A549 (cell line): ENCODE results near the gene KDR. TPM values are rescaled to one million over a fixed set of nuclear protein-coding genes. Genes with fewer than 3 reads are reported as not detected.

Experiments
- ATAC-seq, 2 experiments: fragments of 200-7000 bp in 1 of 2; fragments of >200 bp in 1 of 2; cut with Nextera tagmentation in 1 of 2; cut with Tn5 transposase in 1 of 2; 3 replicates each; pipeline versions ENCODE4 v1.8.0 to v1.9.1; 2018 to 2020; ENCODE audit warnings: mild to moderate bottlenecking in 1 of 2, moderate library complexity in 1 of 2
- CTCF ChIA-PET: fragments of 300-600 bp; sonication (Branson Sonifier 250); formaldehyde crosslinking; extraction: SDS; loops from one replicate; lab custom pipeline; 2021; ENCODE audit warnings: antibody characterized with exemption, inconsistent platforms; lab: Yijun Ruan, JAX
- POLR2A ChIA-PET: fragments of 350-600 bp; formaldehyde crosslinking; extraction: SDS; loops from one replicate; lab custom pipeline; 2021; ENCODE audit warnings: antibody characterized with exemption, inconsistent platforms; lab: Yijun Ruan, JAX
- DNase-seq, 2 experiments: peaks; one replicate each; pipeline versions ENCODE4 v3.0.0 to v3.0.0-alpha.2; 2011 to 2016; ENCODE audit warnings: low read depth in 1 of 2, low spot score in 1 of 2
- FAIRE-seq: peaks from 2 replicates; lab custom pipeline; 2011; peaks lifted over from hg19 to GRCh38; lab: Jason Lieb, UNC
- H3K27ac ChIP-seq, 2 experiments: fragments of >200 bp; sonication (Bioruptor Twin); formaldehyde crosslinking; 3 replicates each; pipeline ENCODE4 v1.5.1; 2016 to 2017
- H3K4me1 ChIP-seq: fragments of >200 bp; sonication (Bioruptor Twin); formaldehyde crosslinking; 3 replicates; pipeline ENCODE4 v1.6.1; 2016
- H3K4me2 ChIP-seq: fragments of >200 bp; sonication (Bioruptor Twin); formaldehyde crosslinking; 3 replicates; pipeline ENCODE4 v1.6.1; 2016
- H3K4me3 ChIP-seq: fragments of >200 bp; sonication (Bioruptor Twin); formaldehyde crosslinking; 3 replicates; pipeline ENCODE4 v1.5.1; 2016
- H3K9me3 ChIP-seq: fragments of >200 bp; sonication (Bioruptor Twin); formaldehyde crosslinking; 3 replicates; pipeline ENCODE4 v1.6.1; 2016
- ATOH8 ChIP-seq: fragments of 250-450 bp; sonication (Bioruptor Pico); IDR thresholded peaks from 2 replicates; pipeline ENCODE4 v1.5.0; 2020; ENCODE audit warnings: low read depth, mild to moderate bottlenecking, moderate library complexity
- CBX2 ChIP-seq: fragments of 200-600 bp; sonication (generic); IDR thresholded peaks from 2 replicates; pipeline ENCODE4 v1.6.1; 2016; ENCODE audit warnings: low read depth, mild to moderate bottlenecking, borderline replicate concordance
- CHD2 ChIP-seq: fragments of 150-350 bp; IDR thresholded peaks from 2 replicates; pipeline ENCODE4 v1.6.1; 2014; ENCODE audit warnings: low read length; ENCODE audit not compliant: partially characterized antibody
- FOSB ChIP-seq: fragments of 250-450 bp; sonication (Bioruptor Pico); IDR thresholded peaks from 2 replicates; pipeline ENCODE4 v1.5.0; 2020; ENCODE audit warnings: mild to moderate bottlenecking, moderate library complexity
- HDAC2 ChIP-seq: fragments of 200-600 bp; sonication (generic); IDR thresholded peaks from 2 replicates; pipeline ENCODE4 v1.6.1; 2016
- HOXA7 ChIP-seq: fragments of 250-450 bp; sonication (Bioruptor Pico); IDR thresholded peaks from 2 replicates; pipeline ENCODE4 v1.5.0; 2020; ENCODE audit warnings: mild to moderate bottlenecking, moderate library complexity
- HOXB5 ChIP-seq: fragments of 250-450 bp; sonication (Bioruptor Pico); IDR thresholded peaks from 2 replicates; pipeline ENCODE4 v1.5.0; 2020; ENCODE audit warnings: mild to moderate bottlenecking, moderate library complexity
- JUNB ChIP-seq: fragments of >200 bp; sonication (Bioruptor Twin); formaldehyde crosslinking; IDR thresholded peaks from 2 replicates; pipeline ENCODE4 v1.6.1; 2016
- KDM5A ChIP-seq: fragments of 200-600 bp; sonication (generic); IDR thresholded peaks from 2 replicates; pipeline ENCODE4 v1.6.1; 2016; ENCODE audit warnings: antibody characterized with exemption, mild to moderate bottlenecking
- MAFK ChIP-seq: fragments of 450-650 bp; IDR thresholded peaks from 2 replicates; pipeline ENCODE4 v1.6.1; 2014; ENCODE audit not compliant: partially characterized antibody
- MAX ChIP-seq: IDR thresholded peaks from 2 replicates; pipeline ENCODE4 v1.6.1; 2012
- MAZ ChIP-seq: fragments of 150-350 bp; IDR thresholded peaks from 2 replicates; pipeline ENCODE4 v1.6.1; 2014; ENCODE audit warnings: antibody characterized with exemption, low read depth, low read length, borderline replicate concordance
- NFE2L2 ChIP-seq: fragments of 150-350 bp; conservative IDR thresholded peaks from 2 replicates; pipeline ENCODE4 v1.6.1; 2014; ENCODE audit warnings: low read length
- NR3C1 ChIP-seq: fragments of >200 bp; sonication (Bioruptor Twin); formaldehyde crosslinking; IDR thresholded peaks from 3 replicates; pipeline ENCODE4 v1.6.1; 2017
- POLR2A ChIP-seq: IDR thresholded peaks from 2 replicates; pipeline ENCODE4 v1.6.1; 2012; ENCODE audit warnings: mild to moderate bottlenecking, low read length
- RARB ChIP-seq: fragments of 250-450 bp; sonication (Bioruptor Pico); IDR thresholded peaks from 2 replicates; pipeline ENCODE4 v1.8.0; 2021; ENCODE audit warnings: mild to moderate bottlenecking, moderate library complexity
- REST ChIP-seq: fragments of 200-600 bp; sonication (generic); IDR thresholded peaks from 2 replicates; pipeline ENCODE4 v1.6.1; 2016; ENCODE audit warnings: antibody characterized with exemption, mild to moderate bottlenecking, moderate library complexity
- ZNF302 ChIP-seq: fragments of 250-450 bp; sonication (Bioruptor Pico); IDR thresholded peaks from 2 replicates; pipeline ENCODE4 v1.9.0; 2021; ENCODE audit warnings: inconsistent platforms, mild to moderate bottlenecking, moderate library complexity
- WGBS: methylation state at CpG from one replicate; pipeline ENCODE4 v1.1.6; 2017; ENCODE audit errors: missing lambda C conversion rate; 5-methylcytosine and 5-hydroxymethylcytosine counted together
- polyA plus RNA-seq, 4 experiments: library from polyadenylated mRNA; depleted of rRNA in 3 of 4; stranded (reverse); fragments of >200 nt; fragmentation: RNase III in 1 of 4; extraction: RNeasy Plus Mini Kit Qiagen cat#74134 plus additional on column Dnase treatment in 1 of 4; gene quantifications; 2 replicates in 3 of 4; 3 replicates in 1 of 4; pipeline ENCODE4 v1.2.3, GENCODE V29; 2011 to 2017
- TF ChIP-seq, protein P1 (sequence below): IDR thresholded peaks from 2 replicates; pipeline ENCODE4 v1.6.1; 2012; ENCODE audit warnings: low read depth, borderline replicate concordance
- TF ChIP-seq, protein P2 (sequence below): IDR thresholded peaks from 2 replicates; pipeline ENCODE4 v1.6.1; 2012

Gene KDR
- polyA plus RNA-seq, 2 of the 4 experiments (the other 2 are of a cell fraction) = not detected

GRCh38 chr4:55162396-55162795 lies 37.0 kb upstream of the KDR start:
- FAIRE-seq = no peak
- WGBS = 0% methylated on average over 1 of the region's 1 CpG
- POLR2A ChIA-PET = no interaction called here
- H3K4me2 ChIP-seq = no peak overlapping the region
- H3K4me3 ChIP-seq = no peak overlapping the region
- no peak for DNase-seq
- H3K9me3 ChIP-seq = no peaks in the 10 kb centered on the region
- no peak for TF ChIP-seq NR3C1
- TF ChIP-seq REST = no peak
- TF ChIP-seq POLR2A = no peak
- TF ChIP-seq, all 56 proteins: peak for 0
- Histone ChIP-seq H3K27ac (no peak overlapping the region), H3K4me1 (no peaks in the 10 kb centered on the region)
- ATAC-seq = no peak
- CTCF ChIA-PET = no interaction called here

DNA sequence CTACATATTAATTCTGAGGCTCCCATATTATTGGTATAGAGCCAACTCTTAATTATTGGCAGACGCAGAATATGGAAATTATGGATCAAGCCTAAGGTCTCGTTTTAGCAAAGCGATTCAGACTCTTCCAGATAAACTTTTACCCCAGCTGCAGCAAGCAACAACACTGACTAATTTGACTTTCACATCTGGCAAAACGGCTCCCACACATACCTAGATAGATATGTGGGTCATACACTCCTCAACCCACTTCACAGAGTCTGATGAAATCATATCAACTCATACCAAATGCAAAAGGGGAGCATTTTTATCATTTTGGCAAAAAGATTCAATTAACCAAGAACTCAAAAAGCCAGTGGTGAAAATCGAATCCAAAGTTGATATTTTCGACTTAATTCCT lies 36.3 kb upstream of the KDR start:
- TF ChIP-seq ZNF302 (CRISPR knock-in tag) (no peak), MAFK (no peak), HDAC2 (no peak), CHD2 (no peak), JUNB (no peak), RARB (CRISPR knock-in tag) (no peak), ATOH8 (no peak), HOXA7 (CRISPR knock-in tag) (no peak), CBX2 (no peak), HOXB5 (CRISPR knock-in tag) (no peak), NFE2L2 (no peak), KDM5A (no peak), NR3C1 (no peak)
- TF ChIP-seq, protein P1, sequence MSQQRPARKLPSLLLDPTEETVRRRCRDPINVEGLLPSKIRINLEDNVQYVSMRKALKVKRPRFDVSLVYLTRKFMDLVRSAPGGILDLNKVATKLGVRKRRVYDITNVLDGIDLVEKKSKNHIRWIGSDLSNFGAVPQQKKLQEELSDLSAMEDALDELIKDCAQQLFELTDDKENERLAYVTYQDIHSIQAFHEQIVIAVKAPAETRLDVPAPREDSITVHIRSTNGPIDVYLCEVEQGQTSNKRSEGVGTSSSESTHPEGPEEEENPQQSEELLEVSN = no peak
- TF ChIP-seq, protein P2, sequence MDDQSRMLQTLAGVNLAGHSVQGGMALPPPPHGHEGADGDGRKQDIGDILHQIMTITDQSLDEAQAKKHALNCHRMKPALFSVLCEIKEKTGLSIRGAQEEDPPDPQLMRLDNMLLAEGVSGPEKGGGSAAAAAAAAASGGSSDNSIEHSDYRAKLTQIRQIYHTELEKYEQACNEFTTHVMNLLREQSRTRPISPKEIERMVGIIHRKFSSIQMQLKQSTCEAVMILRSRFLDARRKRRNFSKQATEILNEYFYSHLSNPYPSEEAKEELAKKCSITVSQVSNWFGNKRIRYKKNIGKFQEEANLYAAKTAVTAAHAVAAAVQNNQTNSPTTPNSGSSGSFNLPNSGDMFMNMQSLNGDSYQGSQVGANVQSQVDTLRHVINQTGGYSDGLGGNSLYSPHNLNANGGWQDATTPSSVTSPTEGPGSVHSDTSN = no peak
- no peak for ATAC-seq
- no peaks in the 10 kb centered on the region for H3K9me3 ChIP-seq
- no peak overlapping the region for H3K27ac ChIP-seq
- 8% methylated on average over 6 of the region's 6 CpGs for WGBS
- FAIRE-seq = no peak
- H3K4me2 ChIP-seq = no peak overlapping the region
- H3K4me3 ChIP-seq = no peak overlapping the region
- CTCF ChIA-PET = interaction anchor here (1.0 kb wide), 1 partner anchor 17 kb away, joined by 3 read pairs; no protein-coding TSS in a partner anchor
- no peaks in the 10 kb centered on the region for H3K4me1 ChIP-seq
- POLR2A ChIA-PET = no interaction called here
- DNase-seq = no peak

- FAIRE-seq (no peak), ATAC-seq (no peak), DNase-seq (no peak)
- Histone ChIP-seq H3K4me2 (no peak overlapping the region), H3K27ac (no peak overlapping the region), H3K4me1 (no peaks in the 10 kb centered on the region), H3K4me3 (no peak overlapping the region), H3K9me3 (no peaks in the 10 kb centered on the region)
- POLR2A ChIA-PET = no interaction called here
- TF ChIP-seq MAX (no peak), FOSB (CRISPR knock-in tag) (no peak), MAZ (no peak), JUNB (no peak)
- WGBS = 22% methylated on average over 2 of the region's 2 CpGs
- CTCF ChIA-PET = no interaction called here
Measured at GRCh38 chr4:55159851-55160250, 34.5 kb upstream of the KDR start.
